NAMALWA (cell line): ENCODE measurements around the gene SLC25A36.
"Not testable (repeated sequence)": the region's sequence is repeated elsewhere in the genome, so short reads cannot be mapped to it uniquely, and the experiment has no call there.

ENCODE experiments used
- DNase-seq: peaks from one replicate; pipeline ENCODE4 v3.0.0-alpha.2; 2015; ENCODE audit warnings: low spot score

The SLC25A36 gene

DNA sequence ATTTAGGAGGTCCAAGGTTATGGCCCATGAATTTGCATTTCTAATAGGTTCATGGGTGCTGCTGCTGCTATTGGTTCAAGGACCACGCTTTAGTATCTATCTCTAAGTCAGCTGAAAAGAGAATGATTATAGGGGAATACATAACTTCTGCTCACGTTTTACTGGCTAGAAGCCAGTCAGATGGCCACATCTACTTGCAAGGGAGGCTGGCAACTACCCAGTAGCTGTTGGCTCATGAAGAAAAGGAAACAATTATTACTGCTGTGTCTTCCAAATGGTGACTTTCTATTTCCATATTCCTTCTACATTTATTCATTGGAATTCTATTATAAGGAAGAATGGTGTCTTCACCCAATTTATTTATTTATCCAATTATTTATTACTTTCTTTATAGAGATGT is 54.2 kb downstream of the SLC25A36 start:
- no peak for DNase-seq

DNA sequence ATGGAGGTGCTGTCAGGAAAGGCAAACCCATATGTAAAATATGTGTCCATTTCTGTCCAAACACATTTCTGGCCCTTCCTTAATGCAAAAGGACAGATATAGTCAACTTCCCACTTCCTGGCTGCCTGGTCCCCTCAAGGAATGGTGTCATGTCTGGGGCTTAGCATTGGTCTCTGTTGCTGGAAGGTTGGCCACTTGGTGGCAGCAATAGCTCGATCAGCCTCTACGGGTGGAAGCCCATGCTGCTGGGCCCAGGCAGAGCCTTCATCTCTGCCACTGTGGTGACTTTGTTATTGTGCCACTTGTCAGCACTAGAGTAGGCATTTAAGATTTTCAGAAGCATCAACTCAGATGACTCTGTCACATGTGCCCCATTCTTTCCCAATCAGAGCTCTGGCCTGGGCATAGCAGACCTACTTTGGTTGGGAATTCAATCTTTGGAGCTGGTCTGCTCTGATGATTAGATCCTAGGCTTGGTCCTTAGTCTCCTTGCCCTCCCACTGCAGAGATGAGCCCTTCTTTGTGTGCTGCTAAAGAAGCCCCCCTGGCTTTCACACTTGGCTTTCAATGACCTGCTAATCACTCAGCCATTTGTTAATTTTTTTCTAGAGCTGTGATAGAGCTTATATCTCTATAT is 58.5 kb downstream of the SLC25A36 start:
- peak; percentile 71 for DNase-seq

GRCh38 chr3:141000686-141001085 is 59.0 kb downstream of the SLC25A36 start:
- no peak for DNase-seq

- DNase-seq: no peak
Measured at GRCh38 chr3:141006344-141006743, 64.7 kb downstream of the SLC25A36 start.

DNA sequence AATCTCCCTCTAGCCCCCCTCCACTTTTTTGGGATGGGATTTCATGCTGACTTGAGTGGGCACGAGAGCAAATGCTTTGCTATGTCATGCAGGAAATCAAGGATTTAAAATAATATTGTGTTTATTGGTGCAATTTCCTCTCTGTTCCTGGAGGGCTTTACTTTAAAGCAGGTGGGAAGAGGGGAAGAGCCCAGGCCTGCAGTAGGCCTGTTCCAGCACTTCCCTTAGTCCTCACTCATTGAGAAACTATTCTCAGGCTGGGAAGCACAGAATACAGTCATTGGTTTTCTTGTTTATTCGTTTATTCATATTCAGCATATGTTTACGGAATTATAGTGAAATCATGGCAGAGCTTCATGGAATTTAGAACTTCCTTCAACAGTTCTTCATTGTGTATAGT is 67.9 kb downstream of the SLC25A36 start:
- DNase-seq: no peak

- DNase-seq: peak; percentile 85
Measured at GRCh38 chr3:141011232-141011996, 69.8 kb downstream of the SLC25A36 start.

- DNase-seq: no peak
Measured at GRCh38 chr3:141011997-141012262, 70.3 kb downstream of the SLC25A36 start.

DNA sequence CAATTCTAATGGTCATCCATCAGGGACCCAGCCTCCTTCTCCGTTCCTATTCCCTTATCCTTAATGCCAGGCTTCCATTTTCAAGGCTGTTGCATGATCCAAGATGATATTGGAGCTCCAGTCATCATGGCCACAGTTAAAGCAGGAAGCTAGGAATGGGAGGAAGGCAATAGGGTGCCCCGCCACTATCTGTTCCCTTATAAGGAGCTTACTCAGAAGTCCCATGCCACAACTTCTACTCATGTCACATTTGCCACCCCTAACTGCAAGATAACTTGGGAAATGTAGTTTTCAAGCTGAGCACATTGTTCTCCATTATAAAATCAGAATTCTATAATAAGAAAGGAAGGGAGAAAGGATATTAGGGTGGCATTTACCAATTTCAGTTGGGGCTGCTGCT is 70.9 kb downstream of the SLC25A36 start:
- DNase-seq: no peak

GRCh38 chr3:141015481-141015880 is 73.8 kb downstream of the SLC25A36 start:
- DNase-seq: no peak

GRCh38 chr3:141017366-141018322 is 76.0 kb downstream of the SLC25A36 start:
- not testable (repeated sequence) for DNase-seq

- DNase-seq: no peak
Measured at GRCh38 chr3:141019244-141019643, 77.6 kb downstream of the SLC25A36 start.

- no peak for DNase-seq
Measured at GRCh38 chr3:141020143-141020830, 78.7 kb downstream of the SLC25A36 start.

- DNase-seq: no peak
Measured at GRCh38 chr3:141021261-141021660, 79.6 kb downstream of the SLC25A36 start.
